IPS-NIHi7 (cell line): ENCODE measurements around the gene URI1.

Source experiments
- DNase-seq: peaks from one replicate; pipeline ENCODE4 v3.0.0; 2012; ENCODE audit warnings: mixed read lengths; ENCODE audit errors: extremely low spot score

The URI1 gene

DNA sequence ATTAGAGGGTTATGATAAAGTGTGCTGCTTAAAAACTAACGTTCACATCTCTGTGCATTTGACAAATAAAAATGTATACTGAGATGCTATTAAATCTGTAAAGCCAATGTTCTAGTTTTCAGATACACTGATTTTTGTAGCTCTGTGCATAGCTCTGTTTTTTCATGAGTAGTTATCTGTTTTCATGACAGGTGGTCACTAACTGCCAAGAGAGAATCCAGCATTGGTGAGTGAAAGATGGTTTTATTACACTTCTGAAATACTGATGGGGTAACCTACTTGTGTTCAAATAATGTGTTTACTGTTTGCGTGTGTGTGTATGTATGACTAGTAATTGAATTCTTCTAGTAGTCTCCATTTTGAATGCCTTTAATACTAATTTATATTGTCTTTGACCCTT, 29.0 kb downstream of the URI1 start:
- no peak for DNase-seq

DNA sequence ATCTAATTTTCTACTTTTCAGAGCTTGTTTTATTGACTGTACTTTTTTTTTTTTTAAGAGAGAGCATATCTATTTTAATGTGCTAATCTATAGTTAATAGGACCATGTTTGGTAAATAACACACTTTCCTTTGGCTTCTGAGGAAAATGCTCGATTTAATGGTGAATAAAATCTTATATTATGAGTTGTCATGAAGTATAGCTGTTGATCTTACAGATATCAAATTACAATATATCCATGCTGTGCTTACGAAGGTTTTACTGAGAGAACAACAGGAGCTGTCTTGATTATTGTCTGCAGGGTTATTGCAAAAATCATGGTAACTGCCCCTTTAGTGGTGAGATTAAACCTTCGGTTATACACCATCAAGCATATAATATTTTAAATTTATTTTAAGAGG, 29.6 kb downstream of the URI1 start:
- no peak for DNase-seq

DNA sequence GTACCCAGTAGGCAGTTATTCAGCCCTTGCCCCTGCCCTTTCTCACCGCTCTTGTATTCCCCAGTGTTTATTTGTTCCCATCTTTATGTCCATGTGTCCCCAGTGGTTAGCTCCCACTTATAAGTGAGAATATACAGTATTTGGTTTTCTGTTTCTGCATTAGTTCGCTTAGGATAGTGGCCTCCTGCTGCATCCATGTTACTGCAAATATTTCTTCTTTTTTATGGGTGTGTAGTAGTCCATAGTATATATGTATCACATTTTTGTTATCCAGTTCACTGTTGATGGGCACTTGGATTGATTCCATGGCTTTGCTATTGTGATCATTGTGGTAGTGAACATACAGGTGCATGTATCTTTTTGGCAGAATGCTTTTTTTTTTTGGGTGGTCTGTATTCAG, 32.7 kb downstream of the URI1 start:
- no peak for DNase-seq

DNA sequence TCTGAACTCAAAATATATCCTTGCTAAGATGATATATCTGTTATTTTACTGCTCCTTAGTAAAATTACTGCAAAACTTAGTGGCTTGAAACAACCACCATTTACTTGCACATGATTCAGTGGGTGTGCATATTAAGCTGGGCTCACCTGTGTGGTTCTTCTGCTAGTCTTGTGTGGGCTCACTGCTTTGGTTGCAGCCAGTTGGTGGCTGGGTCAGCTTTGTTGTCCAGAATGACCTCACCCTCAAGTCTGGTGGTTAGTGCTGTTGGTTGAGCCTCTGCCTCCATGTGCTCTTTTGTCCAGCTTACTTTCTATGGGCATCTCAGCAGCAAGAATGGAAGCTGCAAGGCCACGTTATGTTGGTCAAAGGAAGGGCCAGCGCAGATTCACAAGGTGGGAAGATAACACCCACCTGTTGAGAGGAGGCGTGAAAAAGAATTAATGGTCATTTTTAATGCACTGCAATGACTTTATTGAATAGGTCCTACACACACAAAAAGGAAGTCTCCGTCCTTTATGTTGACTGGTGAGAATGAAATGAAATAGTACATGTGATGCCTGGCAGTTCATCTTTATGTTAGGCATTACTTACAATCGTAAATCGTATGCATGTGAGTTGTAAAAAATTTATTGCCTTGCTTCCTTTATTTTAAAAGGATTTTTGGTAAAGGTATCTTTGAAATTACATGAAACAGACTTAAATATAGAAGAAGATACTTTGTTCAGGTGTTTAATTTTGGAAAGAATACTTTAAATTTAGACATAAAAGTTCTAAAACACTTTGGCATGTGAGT, 34.3 kb downstream of the URI1 start:
- DNase-seq, result no peak

GRCh38 chr19:29978080-29978479, 36.0 kb downstream of the URI1 start:
- DNase-seq, result no peak

DNA sequence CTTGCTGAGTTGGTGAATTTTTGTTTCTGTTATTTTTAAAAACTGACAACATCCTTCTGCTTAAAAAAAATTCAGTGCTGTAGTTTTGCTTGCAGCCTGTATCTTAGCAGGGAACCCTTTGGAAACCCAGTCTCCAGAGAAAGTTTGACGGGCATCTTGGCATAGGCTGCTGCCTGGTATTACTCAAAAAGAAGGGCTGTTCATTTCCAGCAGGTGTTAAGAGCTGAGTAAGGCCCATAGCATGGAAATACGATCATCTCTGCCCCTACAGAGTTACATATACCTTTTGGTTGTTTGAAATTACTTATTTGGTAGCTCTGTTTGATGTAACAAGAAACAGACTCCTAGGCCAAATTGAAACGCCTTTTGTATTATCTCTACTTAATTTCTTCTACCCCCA, 41.5 kb downstream of the URI1 start:
- DNase-seq, result no peak

DNA sequence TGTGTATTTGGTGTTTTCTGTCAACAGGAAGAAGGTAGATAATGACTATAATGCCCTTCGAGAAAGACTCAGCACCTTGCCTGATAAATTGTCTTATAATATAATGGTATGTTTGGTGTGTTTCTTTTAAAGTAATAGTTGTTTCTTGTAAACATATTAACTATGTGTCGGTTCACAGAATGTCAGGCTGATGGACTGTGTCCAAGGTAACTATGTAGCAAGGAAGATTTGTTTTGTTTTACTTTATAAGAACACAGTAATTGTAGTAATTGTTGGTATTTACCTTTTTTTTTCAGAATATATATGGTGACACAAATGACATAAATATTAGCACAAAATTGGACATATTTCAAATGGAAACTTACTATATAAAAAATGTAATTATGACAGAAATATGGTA, 43.2 kb downstream of the URI1 start:
- no peak for DNase-seq

GRCh38 chr19:29988351-29988750, 46.3 kb downstream of the URI1 start:
- DNase-seq, result peak; percentile 64

GRCh38 chr19:29992233-29992867, 50.3 kb downstream of the URI1 start:
- no peak for DNase-seq

GRCh38 chr19:29999490-29999889, 57.5 kb downstream of the URI1 start:
- no peak for DNase-seq

- DNase-seq, result no peak
Measured at GRCh38 chr19:30000862-30001261, 58.8 kb downstream of the URI1 start.

- DNase-seq, result no peak
Measured at GRCh38 chr19:30001301-30001700, 59.3 kb downstream of the URI1 start.

DNA sequence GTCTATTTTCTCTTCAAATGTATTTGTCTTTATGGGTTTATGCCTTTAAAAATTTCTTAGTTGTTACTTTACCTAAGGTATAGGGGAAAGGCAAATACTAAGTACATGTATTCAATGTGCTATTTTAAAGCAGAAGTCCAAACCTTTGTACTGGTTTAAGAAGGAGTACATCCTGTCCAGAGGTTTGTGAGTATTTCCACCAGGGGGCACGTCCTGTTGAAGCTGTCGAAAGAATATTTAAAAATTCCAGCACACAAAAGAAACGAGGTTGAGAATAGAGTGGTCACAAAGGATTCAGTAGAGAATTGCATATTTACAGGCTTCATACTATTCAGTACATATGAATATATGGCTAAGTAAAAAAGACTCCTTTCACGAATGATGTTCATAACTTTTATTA, 59.8 kb downstream of the URI1 start:
- no peak for DNase-seq

- no peak for DNase-seq
Measured at GRCh38 chr19:30003866-30004265, 61.8 kb downstream of the URI1 start.

- DNase-seq, result no peak
Measured at GRCh38 chr19:30004403-30004802, 62.4 kb downstream of the URI1 start.

DNA sequence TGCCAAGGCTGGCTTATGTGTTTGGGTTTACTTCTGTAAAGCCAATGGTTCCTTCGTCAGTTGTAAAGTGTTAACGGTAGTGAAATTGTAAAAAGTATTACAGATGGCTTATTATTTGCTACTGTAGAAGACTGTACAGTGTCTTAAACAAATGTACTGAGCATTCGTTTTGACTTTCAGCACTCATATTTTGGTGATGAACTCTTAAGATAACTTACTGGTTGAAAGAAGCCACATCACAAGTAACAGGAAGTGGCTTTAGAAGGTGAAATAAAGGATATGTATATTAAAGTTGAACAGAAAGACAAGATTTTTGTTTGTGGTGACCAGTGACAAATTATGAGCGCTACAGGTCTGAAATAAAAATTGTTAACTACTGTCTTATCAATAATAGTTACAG, 64.2 kb downstream of the URI1 start:
- DNase-seq, result no peak

GRCh38 chr19:30008169-30008568, 66.1 kb downstream of the URI1 start:
- no peak for DNase-seq

- no peak for DNase-seq
Measured at GRCh38 chr19:30009013-30009412, 67.0 kb downstream of the URI1 start.

GRCh38 chr19:30011051-30011578, 69.1 kb downstream of the URI1 start:
- peak; percentile 49 for DNase-seq

DNA sequence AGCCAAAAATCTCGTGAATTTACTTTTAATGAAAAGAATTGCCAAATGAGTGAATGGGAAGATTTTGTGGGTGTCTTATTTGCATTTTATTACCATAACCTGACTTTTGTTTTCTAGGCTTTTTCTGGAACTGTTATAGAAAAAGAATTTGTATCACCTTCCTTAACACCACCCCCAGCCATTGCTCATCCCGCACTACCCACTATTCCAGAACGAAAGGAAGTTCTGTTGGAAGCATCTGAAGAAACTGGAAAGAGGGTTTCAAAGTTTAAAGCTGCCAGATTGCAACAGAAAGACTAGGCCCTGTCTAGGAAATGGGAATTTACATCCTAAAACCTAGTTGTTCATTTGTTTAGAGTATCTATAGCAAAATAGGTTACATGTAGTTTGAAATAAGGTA, 72.7 kb downstream of the URI1 start:
- DNase-seq, result no peak

DNA sequence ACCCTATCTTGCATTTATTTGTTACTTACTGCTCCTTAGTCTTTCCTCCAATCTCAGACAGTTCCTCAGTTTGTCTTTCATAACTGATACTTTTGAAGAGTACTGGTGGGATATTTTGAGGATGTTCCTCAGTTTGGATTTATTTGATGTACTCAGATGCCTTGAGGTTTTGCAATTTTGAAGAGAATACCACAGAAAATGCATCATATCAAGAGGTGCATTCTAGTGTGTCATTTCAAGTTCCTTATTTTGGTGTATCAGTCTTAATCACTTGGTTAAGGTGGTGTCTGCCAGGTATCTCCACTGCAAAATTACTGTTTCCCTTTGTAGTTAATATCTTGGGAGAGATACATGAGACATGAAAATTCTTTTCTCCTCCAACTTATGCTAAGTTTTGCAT, 75.1 kb downstream of the URI1 start:
- no peak for DNase-seq

DNA sequence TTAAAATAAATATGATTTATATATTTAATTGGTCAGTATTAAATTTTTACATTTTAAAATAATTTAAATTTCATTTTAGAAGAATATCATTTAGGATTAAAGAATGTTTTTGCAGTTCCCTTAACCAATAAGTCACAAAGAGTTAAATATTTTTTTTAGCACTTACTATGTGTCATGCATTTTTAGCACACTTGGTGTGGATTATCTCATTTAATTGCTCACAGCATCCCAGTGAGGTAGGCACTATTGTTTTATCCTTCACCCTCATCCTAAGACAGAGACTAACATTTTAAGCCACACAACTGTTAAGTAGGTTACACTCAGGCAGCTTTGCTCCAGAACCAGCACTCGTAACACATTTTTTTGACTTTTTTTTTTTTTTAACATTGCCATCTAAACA, 78.2 kb downstream of the URI1 start:
- no peak for DNase-seq

- no peak for DNase-seq
Measured at GRCh38 chr19:30022659-30023058, 80.6 kb downstream of the URI1 start.
